ENCODE measurements around the gene ITSN1.

The ITSN1 gene

GRCh38 chr21:33839167-33839716, 196.9 kb downstream of the ITSN1 start:
- TF ChIP-seq CREB1 (IDR thresholded peaks at IDR 0.05; ENCODE audit: low read depth): no peak
- no peak for TF ChIP-seq MAX (IDR thresholded peaks at IDR 0.05)
- TF ChIP-seq YY1 (IDR thresholded peaks at IDR 0.05; ENCODE audit: low read depth): no peak
- no peak for TF ChIP-seq REST (IDR thresholded peaks at IDR 0.05; ENCODE audit: low read depth)
- no peak for TF ChIP-seq USF1 (IDR thresholded peaks at IDR 0.05)

- TF ChIP-seq CEBPB (IDR thresholded peaks at IDR 0.05) (no peak), EP300 (IDR thresholded peaks at IDR 0.05; ENCODE audit: borderline replicate concordance) (no peak), REST (IDR thresholded peaks at IDR 0.05; ENCODE audit: low read depth) (no peak), EGR1 (IDR thresholded peaks at IDR 0.05) (no peak), CREB1 (IDR thresholded peaks at IDR 0.05; ENCODE audit: low read depth) (no peak), NFIC (IDR thresholded peaks at IDR 0.05) (no peak), TAF1 (IDR thresholded peaks at IDR 0.05; ENCODE audit: low read depth) (no peak), ZBTB7A (IDR thresholded peaks at IDR 0.05; ENCODE audit: low read depth) (no peak), FOXM1 (IDR thresholded peaks at IDR 0.05; ENCODE audit: borderline replicate concordance, low read depth) (no peak), MAX (IDR thresholded peaks at IDR 0.05) (no peak), TEAD4 (IDR thresholded peaks at IDR 0.05) (no peak), YY1 (IDR thresholded peaks at IDR 0.05; ENCODE audit: low read depth) (no peak), TCF12 (IDR thresholded peaks at IDR 0.05; ENCODE audit: low read depth) (no peak), RAD21 (IDR thresholded peaks at IDR 0.05; ENCODE audit: low read depth) (no peak), USF1 (IDR thresholded peaks at IDR 0.05) (no peak)
Observed at GRCh38 chr21:33839806-33840205, 197.5 kb downstream of the ITSN1 start.

GRCh38 chr21:33840771-33841170, 198.5 kb downstream of the ITSN1 start:
- TF ChIP-seq CEBPB (IDR thresholded peaks at IDR 0.05): no peak
- no peak for TF ChIP-seq MAX (IDR thresholded peaks at IDR 0.05)
- TF ChIP-seq TAF1 (IDR thresholded peaks at IDR 0.05; ENCODE audit: low read depth): no peak
- no peak for TF ChIP-seq YY1 (IDR thresholded peaks at IDR 0.05; ENCODE audit: low read depth)
- no peak for TF ChIP-seq RAD21 (IDR thresholded peaks at IDR 0.05; ENCODE audit: low read depth)
- TF ChIP-seq TCF12 (IDR thresholded peaks at IDR 0.05; ENCODE audit: low read depth): no peak
- no peak for TF ChIP-seq EP300 (IDR thresholded peaks at IDR 0.05; ENCODE audit: borderline replicate concordance)
- no peak for TF ChIP-seq NFIC (IDR thresholded peaks at IDR 0.05)
- TF ChIP-seq USF1 (IDR thresholded peaks at IDR 0.05): no peak
- no peak for TF ChIP-seq FOXM1 (IDR thresholded peaks at IDR 0.05; ENCODE audit: borderline replicate concordance, low read depth)
- no peak for TF ChIP-seq CREB1 (IDR thresholded peaks at IDR 0.05; ENCODE audit: low read depth)

GRCh38 chr21:33841561-33841960, 199.3 kb downstream of the ITSN1 start:
- no peak for TF ChIP-seq YY1 (IDR thresholded peaks at IDR 0.05; ENCODE audit: low read depth)
- no peak for TF ChIP-seq TAF1 (IDR thresholded peaks at IDR 0.05; ENCODE audit: low read depth)
- no peak for TF ChIP-seq ZBTB7A (IDR thresholded peaks at IDR 0.05; ENCODE audit: low read depth)
- TF ChIP-seq EP300 (IDR thresholded peaks at IDR 0.05; ENCODE audit: borderline replicate concordance): no peak
- TF ChIP-seq CEBPB (IDR thresholded peaks at IDR 0.05): no peak
- no peak for TF ChIP-seq TCF12 (IDR thresholded peaks at IDR 0.05; ENCODE audit: low read depth)
- no peak for TF ChIP-seq RAD21 (IDR thresholded peaks at IDR 0.05; ENCODE audit: low read depth)
- no peak for TF ChIP-seq NFIC (IDR thresholded peaks at IDR 0.05)
- TF ChIP-seq CREB1 (IDR thresholded peaks at IDR 0.05; ENCODE audit: low read depth): no peak
- TF ChIP-seq FOXM1 (IDR thresholded peaks at IDR 0.05; ENCODE audit: borderline replicate concordance, low read depth): no peak
- TF ChIP-seq EGR1 (IDR thresholded peaks at IDR 0.05): no peak
- no peak for TF ChIP-seq TEAD4 (IDR thresholded peaks at IDR 0.05)
- no peak for TF ChIP-seq USF1 (IDR thresholded peaks at IDR 0.05)
- TF ChIP-seq MAX (IDR thresholded peaks at IDR 0.05): no peak

All from Ishikawa (cell line).